GM23248 (cell line): ENCODE measurements around the gene PRPF38B.

ENCODE experiments used
- EZH2 ChIP-seq: fragments of 200-600 bp; sonication (generic); IDR thresholded peaks from 2 replicates; pipeline ENCODE4 v1.6.1; 2018; ENCODE audit warnings: antibody characterized with exemption, mild to moderate bottlenecking; ENCODE audit not compliant: insufficient read depth, poor library complexity, severe bottlenecking
- EZH2phosphoT487 ChIP-seq: fragments of 200-600 bp; sonication (generic); IDR thresholded peaks from 2 replicates; pipeline ENCODE4 v1.6.1; 2018; ENCODE audit warnings: antibody characterized with exemption, moderate library complexity, mild to moderate bottlenecking, low read depth; ENCODE audit not compliant: insufficient read depth

DNA sequence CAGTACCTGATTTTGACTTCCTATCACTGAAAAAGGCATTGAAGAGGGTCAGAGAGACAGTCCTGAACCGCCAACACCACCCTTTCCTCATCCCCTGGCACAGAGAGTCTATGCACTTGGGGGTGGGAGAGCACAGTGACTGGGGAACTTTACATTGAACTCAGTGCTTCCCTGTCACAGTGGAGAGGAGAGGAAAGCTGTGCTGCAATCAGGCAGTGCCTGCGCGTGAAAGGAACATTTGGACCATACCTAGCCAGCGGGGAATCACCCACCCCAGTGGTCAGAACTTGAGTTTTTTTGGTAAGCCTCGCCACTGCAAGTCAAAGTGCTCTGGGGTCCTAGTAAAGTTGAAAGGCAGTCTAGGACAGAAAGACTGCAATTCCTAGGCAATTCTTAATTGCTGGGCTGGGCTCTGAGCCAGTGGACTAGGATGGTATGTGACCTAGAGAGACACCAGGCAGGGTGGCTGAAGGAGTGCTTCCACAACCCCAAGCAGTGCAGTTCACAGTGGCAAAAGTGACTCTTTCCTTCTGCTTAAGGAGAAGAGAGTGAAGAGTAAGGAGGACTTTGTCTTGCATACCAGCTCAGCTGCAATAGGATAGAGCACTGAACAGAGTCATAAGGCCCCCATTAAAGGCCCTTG is 21.9 kb upstream of the PRPF38B start:
- TF ChIP-seq EZH2 (no peak), EZH2phosphoT487 (no peak)
